LNCAP (cell line): Measurements from ENCODE around the gene MACROD2.

Source experiments
- CTCF ChIP-seq: fragments of 450-650 bp; IDR thresholded peaks from 2 replicates; pipeline ENCODE4 v1.5.1; 2017; ENCODE audit warnings: mild to moderate bottlenecking

The MACROD2 gene

GRCh38 chr20:15889514-15890256 is 1894.4 kb downstream of the MACROD2 start:
- no peak for TF ChIP-seq CTCF

- TF ChIP-seq CTCF = no peak
These were observed 1895.2 kb downstream of the MACROD2 start for GRCh38 chr20:15890407-15890982.

GRCh38 chr20:15895126-15895525 is 1899.8 kb downstream of the MACROD2 start:
- no peak for TF ChIP-seq CTCF

- no peak for TF ChIP-seq CTCF
These were observed 1900.3 kb downstream of the MACROD2 start for GRCh38 chr20:15895560-15896084.

- TF ChIP-seq CTCF = no peak
These were observed 1904.7 kb downstream of the MACROD2 start for GRCh38 chr20:15899967-15900366.

GRCh38 chr20:15900443-15900842 is 1905.1 kb downstream of the MACROD2 start:
- no peak for TF ChIP-seq CTCF

- TF ChIP-seq CTCF = peak; percentile 50; the same call in 1 of the 2 replicates
These were observed 1907.2 kb downstream of the MACROD2 start for GRCh38 chr20:15902493-15902892.
